SK-N-MC (cell line): ENCODE data around the gene DDIT4L.

Experiments
- EZH2 ChIP-seq: fragments of 200-600 bp; sonication (generic); IDR thresholded peaks from one replicate; pipeline ENCODE4 v1.6.1; 2017; ENCODE audit warnings: antibody characterized with exemption
- POLR2AphosphoS5 ChIP-seq: IDR thresholded peaks from 2 replicates; pipeline ENCODE4 v1.6.1; 2012; ENCODE audit warnings: mild to moderate bottlenecking, low read depth, low read length, borderline replicate concordance

GRCh38 chr4:100188829-100189228 is 1.4 kb downstream of the DDIT4L start:
- TF ChIP-seq POLR2AphosphoS5 (no peak), EZH2 (no peak)
